ENCODE measurements around the gene THOC2.

THOC2 gene

DNA sequence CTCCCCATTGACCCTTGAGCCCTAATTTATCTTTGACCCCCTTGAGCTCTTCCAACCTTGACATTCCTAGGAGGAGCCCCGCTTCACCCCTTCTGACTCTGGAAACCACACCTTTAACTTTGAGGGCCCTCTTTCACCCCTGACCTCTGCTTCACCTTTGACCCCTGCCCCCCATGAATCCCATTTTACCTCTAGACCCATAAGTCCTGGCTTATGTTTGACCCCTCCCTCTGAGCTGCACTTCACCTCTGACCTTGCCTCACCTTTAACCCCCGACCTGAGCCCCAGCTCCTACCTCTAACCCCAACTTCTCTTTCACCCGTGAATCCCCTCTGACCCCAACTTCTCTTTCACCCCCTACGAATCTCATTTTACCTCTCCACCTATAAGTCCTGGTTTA, 169.7 kb downstream of the THOC2 start:
- no peak for DNase-seq (ENCODE audit: low spot score)

DNA sequence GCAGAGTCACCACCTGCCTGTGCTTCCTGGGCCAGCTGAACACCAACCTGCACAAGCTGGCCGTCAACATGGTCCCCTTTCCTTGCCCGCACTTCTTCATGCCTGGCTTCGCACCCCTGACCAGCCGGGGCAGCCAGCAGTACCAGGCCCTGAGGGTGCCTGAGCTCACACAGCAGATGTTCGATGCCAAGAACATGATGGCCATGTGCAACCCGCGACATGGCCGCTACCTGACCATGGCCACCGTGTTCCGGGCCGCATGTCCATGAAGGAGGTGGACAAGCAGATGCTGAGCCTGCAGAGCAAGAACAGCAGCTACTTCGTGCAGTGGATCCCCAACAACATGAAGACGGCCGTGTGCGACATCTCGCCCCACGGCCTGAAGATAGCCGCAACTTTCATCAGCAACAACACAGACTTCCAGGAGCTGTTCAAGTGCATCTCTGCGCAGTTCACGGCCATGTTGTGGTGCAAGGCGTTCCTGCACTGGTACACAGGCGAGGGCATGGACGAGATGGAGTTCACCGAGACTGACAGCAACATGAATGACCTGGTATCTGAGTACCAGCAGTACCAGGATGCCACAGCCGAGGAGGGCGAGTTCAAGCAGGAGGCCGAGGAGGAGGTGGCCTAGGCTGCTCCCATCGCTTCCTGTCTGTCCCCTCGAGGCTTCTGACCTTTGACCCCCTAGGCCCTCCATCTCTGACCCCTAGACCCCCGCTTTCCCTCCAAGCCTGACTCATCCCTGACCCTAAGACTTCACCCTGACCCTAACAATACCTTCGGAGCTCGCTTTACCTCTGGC, 170.3 kb downstream of the THOC2 start:
- no peak for DNase-seq (ENCODE audit: low spot score)

DNA sequence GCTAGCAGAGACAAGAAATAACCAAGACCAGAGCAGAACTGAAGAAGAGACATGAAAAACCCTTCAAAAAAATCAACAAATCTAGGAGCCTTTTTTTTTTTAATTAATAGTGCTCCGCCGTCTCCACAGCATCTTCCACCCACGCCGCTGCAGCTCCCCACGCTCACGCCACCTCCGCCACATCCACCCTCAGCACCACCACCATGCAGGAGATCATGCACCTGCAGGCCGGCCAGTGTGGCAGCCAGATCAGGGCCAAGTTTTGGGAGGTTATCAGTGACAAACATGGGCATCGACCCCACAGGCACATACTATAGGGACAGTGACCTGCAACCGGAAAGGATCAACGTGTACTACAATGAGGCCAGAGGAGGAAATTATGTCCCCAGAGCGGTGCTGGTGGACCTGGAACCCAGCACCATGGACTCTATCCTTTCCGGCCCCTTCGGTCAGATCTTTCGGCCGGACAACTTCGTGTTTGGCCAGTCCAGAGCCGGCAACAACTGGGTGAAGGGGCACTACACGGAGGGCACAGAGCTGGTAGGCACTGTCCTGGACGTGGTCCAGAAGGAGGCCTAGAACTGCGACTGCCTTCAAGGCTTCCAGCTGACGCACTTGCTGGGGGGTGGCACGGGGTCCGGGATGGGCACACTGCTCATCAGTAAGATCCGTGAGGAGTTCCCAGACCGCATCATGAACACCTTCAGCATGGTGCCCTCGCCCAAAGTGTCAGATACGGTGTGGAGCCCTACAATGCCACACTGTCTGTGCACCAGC, 171.2 kb downstream of the THOC2 start:
- no peak for DNase-seq (ENCODE audit: low spot score)

- no peak for DNase-seq (ENCODE audit: low spot score)
These were observed 182.0 kb downstream of the THOC2 start for GRCh38 chrX:123550829-123551228.

All from cerebellar cortex (tissue), 1 donor.